ENCODE data around the gene PDZD4.
A peak's percentile ranks its signal among the peaks of the same experiment; 100 is the strongest.

The PDZD4 gene

DNA sequence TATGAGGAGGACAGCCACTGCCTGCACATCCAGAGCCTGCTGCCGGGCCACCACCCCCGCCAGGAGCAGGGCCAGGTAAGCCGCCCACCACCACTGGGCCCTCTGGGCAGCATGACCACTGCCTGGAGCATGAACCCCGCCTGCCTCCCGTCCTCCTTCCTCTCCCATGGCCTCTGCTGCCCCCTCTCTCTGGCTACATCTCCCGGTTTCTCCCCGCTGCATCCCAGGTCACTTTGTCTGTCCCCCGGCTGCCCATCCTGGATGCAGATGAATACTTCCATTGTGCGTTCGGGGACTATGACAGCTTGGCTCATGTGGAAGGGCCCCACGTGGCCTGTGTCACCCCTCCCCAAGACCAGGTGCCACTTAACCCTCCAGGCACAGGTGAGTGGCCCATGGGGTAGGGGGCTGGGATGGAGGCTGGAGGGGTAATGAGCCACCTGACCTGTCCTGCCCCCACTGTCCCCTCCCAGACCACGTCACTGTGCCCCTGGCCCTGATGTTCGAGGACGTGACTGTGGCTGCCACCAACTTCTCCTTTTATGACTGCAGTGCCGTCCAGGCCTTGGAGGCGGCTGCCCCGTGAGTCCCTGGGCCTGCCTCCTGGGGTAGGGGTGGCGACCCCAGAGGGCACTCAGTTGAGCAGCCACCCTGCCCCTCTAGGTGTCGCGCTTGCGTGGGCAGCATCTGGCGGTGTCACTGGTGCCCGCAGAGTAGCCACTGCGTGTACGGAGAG, 60.3 kb downstream of the PDZD4 start:
- DNase-seq = no peak

DNA sequence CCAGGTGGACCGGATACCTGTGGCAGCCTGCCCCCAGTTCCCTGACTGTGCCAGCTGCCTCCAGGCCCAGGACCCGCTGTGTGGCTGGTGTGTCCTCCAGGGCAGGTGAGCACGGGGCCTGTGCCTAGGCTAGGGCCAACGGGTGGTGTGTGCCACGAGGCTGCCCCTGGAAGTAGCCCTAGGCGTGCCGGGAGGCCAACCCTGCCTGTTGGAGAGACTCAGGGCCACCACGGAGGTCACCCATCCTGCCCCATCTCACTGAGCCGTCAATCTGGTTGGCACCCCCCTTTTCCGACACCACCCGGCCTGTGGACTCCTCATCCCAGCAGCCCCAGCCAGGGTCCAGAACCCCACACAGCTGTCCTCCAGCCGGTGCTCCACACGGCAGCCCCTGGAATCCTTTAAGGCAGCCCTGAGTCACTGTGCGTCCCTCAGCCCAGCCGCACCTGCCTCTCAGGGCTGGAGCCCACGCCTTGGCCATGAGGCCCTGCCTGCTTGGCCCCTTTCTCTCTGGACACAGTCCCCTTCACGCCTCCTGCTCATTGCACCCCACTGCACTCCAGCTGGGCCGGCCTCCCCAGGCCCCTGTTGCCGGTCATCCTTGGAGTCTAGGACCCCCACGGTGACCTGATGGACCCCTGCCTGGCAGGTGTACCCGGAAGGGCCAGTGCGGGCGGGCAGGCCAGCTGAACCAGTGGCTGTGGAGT, 61.0 kb downstream of the PDZD4 start:
- DNase-seq = no peak

DNA sequence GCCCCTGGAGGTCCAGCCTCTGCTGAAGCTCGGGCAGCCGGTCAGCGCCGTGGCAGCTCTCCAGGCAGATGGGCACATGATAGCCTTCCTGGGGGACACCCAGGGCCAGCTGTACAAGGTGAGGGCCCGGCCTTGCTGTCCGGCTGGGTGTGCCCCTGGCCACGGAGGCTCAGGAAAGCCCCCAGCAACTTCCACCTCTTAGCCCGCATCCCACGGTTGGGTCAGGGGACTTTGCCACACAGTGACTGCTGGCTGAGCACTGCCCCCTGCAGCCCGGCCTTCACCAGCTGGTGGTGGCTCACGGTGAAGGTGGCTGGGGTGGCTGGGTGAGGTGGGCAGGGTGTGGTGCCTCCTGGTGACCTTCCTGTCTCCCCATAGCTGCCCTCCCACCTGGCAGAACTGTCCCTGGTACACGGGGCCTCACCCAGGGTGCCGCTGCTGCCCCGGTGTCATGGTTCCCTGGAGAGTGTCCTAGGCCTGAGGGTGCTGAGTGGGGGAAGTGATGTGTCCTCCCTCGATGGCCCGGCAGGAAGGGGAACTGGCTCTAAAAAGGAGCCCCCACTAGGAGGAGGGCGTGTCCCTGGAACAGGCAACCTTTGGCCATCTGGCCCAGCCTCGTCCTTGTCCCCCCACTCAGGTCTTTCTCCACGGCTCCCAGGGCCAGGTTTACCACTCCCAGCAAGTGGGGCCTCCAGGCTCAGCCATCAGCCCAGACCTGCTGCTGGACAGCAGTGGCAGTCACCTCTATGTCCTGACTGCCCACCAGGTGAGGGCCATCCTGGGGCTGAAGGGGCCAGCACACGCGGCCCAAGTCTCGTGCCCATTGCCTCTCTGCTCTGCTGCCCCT, 61.8 kb downstream of the PDZD4 start:
- DNase-seq = no peak

DNA sequence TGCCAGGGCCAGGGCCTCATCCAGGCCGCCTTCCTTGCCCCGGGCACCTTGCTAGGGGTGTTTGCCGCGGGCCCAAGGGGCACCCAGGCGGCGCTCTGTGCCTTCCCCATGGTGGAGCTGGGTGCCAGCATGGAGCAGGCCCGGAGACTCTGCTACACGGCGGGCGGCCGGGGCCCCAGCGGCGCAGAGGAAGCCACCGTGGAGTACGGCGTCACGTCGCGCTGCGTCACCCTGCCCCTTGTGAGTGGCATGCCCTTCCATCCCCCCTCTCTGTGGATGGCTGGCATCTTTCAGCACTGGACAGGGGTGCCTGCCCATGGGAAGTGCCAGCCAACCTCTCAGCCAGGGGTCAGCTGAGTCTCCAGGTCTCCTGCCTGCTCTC, 62.7 kb downstream of the PDZD4 start:
- DNase-seq = no peak

DNA sequence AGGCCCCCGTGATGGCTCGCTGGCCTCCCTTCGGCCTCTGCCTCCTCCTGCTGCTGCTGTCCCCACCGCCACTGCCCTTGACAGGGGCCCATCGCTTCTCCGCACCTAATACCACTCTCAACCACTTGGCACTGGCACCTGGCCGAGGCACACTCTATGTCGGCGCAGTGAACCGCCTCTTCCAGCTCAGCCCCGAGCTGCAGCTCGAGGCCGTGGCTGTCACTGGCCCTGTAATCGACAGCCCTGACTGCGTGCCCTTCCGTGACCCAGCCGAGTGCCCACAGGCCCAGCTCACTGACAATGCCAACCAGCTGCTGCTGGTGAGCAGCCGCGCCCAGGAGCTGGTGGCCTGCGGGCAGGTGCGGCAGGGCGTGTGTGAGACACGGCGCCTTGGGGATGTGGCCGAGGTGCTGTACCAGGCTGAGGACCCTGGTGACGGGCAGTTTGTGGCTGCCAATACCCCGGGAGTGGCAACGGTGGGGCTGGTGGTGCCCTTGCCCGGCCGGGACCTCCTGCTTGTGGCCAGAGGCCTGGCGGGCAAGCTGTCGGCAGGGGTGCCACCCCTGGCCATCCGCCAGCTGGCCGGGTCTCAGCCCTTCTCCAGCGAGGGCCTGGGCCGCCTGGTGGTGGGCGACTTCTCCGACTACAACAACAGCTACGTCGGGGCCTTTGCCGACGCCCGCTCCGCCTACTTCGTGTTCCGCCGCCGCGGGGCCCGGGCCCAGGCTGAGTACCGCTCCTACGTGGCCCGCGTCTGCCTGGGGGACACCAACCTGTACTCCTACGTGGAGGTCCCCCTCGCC, 63.3 kb downstream of the PDZD4 start:
- DNase-seq = no peak

DNA sequence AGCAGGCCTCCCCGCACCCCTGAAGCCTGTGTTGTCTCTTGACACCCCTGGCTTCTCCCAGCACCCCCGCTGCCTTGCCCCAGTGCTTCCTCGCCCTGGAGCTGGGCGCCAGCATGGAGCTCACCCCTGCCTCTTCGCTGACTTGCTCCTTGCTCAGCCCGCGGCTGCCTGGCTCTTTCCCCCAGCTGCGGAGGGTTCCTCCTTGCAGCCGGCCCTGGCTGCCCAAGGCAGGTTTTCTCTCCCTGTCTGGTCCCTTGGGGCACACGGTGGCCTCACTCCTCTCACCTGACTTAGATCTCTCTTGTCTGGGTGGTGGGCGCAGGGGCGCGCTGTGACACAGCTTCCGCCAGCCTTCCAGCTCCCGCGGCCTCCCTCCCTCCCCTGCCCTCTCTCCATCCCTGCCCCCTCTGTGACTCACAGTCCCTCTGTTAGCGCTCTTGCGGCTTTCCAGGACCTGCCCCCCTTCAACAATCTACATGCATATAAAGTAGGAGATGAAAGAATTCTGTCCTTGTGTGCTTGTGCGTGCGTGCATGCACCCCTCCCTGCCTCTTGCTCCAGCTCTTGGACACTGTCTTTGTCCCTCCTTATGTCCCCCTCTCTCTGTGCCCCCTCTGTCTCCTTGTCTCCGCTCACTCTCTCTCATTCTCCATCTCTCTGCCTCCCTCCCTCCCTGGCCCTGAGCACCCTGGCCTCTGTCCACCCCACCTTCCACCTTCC, 64.1 kb downstream of the PDZD4 start:
- no peak for DNase-seq

DNA sequence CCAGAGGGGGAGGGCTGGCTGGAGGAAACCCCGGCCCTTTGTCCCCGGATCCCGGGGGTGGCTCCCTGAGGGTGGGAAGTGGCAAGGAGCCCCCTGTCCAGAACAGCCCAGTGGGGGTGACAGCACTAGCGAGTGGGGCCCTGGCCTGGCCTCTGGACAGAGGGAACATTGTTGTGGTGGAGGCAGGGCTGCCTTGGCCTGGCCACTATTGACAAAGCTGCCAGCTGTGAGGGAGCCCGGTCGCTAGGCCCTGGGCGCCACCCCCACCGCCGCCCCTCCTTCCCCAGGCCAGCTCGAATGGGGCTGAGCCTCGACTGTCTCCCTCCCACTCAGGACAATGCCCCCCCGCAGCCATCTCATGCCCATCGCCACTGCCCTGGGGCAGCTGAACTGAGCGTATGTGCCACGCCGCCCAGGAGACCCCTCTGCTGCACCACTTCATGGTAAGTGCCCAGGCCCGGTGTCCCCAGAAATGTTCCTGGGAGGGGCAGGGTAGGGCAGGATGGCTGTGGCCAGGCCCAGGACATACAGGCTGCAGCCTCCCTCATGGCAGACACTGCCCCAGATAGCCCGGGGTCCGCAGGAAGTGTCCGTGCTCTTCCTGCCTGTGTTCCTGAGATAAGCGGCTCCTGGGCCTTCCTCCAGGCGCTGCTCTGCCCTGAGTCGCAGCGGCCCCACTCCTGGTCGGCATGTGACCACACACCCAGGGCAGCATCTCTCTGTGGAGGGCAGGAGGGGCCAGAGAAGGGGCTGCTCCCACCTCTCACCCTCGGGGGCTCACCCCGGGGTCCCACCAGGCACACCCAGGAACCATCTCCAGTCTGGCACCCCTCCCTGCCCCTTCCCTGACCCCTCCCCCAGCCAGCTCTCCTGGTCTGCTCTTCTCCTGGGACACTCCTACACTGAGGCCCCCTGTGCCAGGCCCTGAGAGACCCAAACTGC, 64.9 kb downstream of the PDZD4 start:
- no peak for DNase-seq

DNA sequence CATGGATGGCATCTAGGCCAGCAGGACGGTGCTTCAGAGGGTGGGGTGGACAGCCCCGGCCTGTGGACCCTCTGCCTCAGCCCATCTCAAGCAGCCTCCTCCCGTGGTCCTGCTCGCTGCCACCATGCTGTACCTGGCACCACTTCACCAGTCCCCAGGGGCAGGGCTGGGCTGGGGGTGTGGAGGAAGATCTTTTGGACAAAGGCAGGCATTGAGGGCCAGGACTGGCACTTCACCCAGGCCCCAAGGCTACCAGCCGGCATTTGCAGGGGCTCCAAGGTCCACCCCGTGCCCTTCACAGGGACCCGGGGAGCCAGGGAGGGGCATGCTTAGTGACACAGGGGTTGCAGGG, 65.6 kb downstream of the PDZD4 start:
- no peak for DNase-seq

DNA sequence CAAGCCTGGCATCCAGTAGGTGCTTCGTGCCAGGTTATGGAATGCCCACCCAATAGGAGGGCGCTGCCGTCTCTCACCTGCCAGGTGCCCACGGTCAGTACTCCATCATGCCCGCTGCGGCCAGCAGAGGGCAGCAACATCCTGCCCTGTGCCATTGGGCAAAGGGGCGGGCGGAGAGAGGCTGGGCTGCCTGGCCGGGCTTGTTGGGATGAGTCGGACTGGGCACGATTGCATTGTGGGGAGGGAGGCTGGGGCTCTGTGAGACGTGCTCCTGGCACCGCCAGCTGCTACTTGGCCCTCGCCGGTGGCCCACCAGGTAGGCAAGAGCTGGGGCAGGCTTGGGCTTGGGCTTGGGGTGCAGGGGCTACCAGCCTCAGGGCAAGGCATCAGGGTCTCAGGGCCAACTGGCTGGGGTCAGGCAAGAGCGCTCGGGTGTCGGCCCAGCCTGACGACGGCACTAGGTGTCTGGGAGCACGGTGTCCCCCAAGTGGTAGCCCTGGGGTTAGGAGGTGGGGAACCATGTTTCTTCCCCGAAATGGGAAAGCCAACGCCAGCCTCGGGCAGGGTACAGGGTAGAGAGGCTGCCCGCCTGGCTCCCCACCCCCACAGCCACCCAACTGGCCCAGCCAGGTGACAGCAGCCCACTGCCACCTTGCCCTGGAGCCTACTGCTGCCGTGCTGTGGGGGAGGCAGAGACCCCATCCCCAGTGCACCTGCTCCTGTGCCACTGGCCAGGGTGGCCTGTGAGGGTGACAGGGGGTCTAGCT, 66.2 kb downstream of the PDZD4 start, which contains the start of gene PLXNB3:
PLXNB3 (plus strand) TSS at position 261 of the 767 bp plus-strand sequence. CDS start 1,287 bp downstream, outside the sequence.
- peak; percentile 77 for DNase-seq

DNA sequence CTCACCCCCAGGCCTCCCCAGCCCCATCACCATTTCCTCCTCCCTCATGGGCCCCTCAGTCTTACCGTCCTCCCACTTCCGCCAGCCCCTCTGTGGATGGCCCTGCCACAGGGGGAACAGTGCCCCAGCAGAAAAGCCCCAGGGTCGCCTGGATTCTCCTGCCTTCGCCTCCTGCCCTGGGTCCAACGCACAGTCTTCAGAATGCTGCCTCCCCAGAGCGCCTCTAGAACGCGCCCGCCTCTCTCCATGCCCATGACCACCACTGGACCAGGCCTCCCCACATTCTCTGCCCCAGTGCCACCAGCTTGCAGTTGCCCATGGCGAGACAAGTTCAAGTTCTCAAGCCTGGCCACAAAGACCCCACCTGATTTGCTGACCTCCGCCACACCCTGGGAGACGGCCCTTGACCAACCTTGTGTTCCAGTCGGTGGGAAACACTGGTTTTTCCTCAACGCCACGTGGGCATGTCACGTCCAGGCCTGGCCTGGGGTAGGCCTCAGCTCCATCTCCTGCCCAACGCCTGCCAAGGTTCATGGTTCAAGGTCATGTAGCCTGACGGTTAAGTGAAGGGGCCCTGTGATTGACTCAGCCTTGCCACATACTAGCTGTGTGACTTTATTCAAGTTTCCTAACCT, 66.9 kb downstream of the PDZD4 start:
- no peak for DNase-seq

DNA sequence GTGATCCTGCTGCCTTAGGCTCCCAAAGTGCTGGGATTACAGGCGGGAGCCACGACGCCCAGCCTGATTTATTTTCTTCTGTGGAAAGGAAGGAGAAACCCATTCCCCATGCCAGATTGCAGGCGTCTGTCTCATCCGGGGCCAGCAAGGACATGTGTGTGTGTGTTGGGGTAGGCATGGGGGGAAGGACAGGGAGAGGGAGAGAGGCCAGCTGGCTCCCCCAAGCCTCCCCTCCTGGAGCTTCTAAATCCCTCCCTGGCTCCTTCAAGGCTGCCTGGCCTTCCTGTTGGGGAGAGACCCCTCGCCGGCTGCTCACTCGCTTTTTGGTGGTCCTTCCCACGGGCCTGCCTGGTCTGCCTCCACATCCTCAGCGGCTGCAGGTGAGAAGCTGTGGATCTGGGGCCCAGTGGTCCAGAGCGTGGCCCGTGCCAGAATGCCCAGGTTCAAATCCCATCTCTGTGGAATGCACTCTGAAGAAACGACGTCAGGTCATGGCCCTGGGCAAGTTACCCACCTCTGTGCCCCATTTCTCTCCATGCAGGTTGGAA, 67.6 kb downstream of the PDZD4 start:
- no peak for DNase-seq

DNA sequence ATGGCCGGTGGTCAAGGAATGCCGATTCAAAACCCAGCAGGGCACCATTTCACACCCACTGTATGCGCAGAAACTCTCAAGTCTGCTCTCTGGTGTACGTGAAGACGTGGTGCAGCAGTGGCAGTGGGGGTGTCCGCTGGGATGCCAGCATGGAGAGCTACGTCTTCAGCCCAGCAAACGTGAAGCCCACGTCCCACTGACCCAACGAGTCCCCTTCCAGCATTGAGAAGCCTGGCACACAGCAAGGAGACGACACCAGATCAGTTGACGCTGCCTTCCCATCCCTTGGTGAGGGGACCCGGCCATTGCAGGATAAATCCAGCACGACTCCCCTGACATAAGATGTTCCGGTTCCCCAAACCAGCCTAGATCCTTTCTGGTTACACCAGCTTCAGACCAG, 68.5 kb downstream of the PDZD4 start:
- no peak for DNase-seq

DNA sequence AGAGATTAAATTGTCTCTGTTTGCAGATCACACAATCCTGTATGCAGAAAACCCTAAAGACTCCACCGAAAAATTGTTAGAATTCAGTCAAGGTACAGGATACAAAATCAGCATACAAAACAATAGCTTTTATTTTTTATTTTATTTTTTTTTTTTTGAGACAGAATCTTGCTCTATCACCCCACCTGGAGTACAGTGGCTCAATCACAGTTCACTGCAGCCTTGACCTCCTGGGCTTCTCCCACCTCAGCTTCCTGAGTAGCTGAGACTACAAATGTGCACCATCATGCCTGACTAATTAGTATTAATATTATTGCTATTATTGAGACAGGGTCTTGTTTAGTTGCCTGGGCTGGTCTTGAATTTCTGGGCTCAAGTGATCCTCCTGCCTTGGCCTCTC, 75.2 kb downstream of the PDZD4 start:
- no peak for DNase-seq
